ENCODE data around the gene NCEH1. TPM values are rescaled to one million over a fixed set of nuclear protein-coding genes. Genes with fewer than 3 reads are reported as not detected.
A peak's percentile ranks its signal among the peaks of the same experiment; 100 is the strongest.

The NCEH1 gene
- total and polyA plus RNA-seq, 4 donors: 1.1 to 32.3 (median 2.5) TPM

- Histone ChIP-seq H3K9ac (ENCODE audit: low read depth in 1 of 2, low read length in 2 of 2) (no peak overlapping the region), H3K4me3 (ENCODE audit: low read depth in 1 of 3, low read length in 3 of 3) (peak overlapping the region in 1 of 3 donors; percentile 77), H3K4me1 (ENCODE audit: control insufficient read depth in 4 of 4, insufficient read depth in 4 of 4, low read length in 3 of 4) (peaks cover 0 to 19% (median 9%) of the 10 kb centered on the region in 4 donors), H3K9me3 (ENCODE audit: control insufficient read depth in 4 of 4, low read length in 3 of 4) (no peaks in the 10 kb centered on the region), H3K27me3 (ENCODE audit: control insufficient read depth in 4 of 4, insufficient read depth in 4 of 4, low read length in 3 of 4) (no peaks in the 10 kb centered on the region), H3K36me3 (ENCODE audit: control insufficient read depth in 4 of 4, insufficient read depth in 3 of 4, low read depth in 1 of 4, low read length in 3 of 4) (peaks cover 0 to 1% (median 0%) of the 10 kb centered on the region in 4 donors), H3K27ac (ENCODE audit: low read depth in 1 of 2, low read length in 2 of 2) (no peak overlapping the region)
- WGBS: 82% methylated on average over 2 of the region's 2 CpGs
- no peak for DNase-seq (ENCODE audit: low spot score)
- no peak for TF ChIP-seq TAF1 (conservative IDR thresholded peaks at IDR 0.05)
These were observed 1.7 kb downstream of the NCEH1 start for GRCh38 chr3:172708921-172709773.

- DNase-seq (ENCODE audit: low spot score): no peak
- TF ChIP-seq RAD21 (IDR thresholded peaks at IDR 0.05) (no peak), ATF3 (IDR thresholded peaks at IDR 0.05) (no peak), YY1 (IDR thresholded peaks at IDR 0.05) (no peak), FOXA1 (IDR thresholded peaks at IDR 0.05) (no peak), MAX (IDR thresholded peaks at IDR 0.05) (no peak), GABPA (IDR thresholded peaks at IDR 0.05 in 1 of 2, conservative IDR thresholded peaks at IDR 0.05 in 1 of 2) (no peak), REST (IDR thresholded peaks at IDR 0.05) (no peak), CTCF (IDR thresholded peaks at IDR 0.05; ENCODE audit: low read depth, low read length, missing input control) (no peak)
- 79% methylated on average over 1 of the region's 1 CpG for WGBS
- no peak overlapping the region for H3K9ac ChIP-seq (ENCODE audit: low read depth in 1 of 2, low read length in 2 of 2)
- H3K4me3 ChIP-seq (ENCODE audit: low read depth in 1 of 3, low read length in 3 of 3): no peak overlapping the region
- H3K27ac ChIP-seq (ENCODE audit: low read depth in 1 of 2, low read length in 2 of 2): no peak overlapping the region
- H3K36me3 ChIP-seq (ENCODE audit: control insufficient read depth in 4 of 4, insufficient read depth in 3 of 4, low read depth in 1 of 4, low read length in 3 of 4): peaks cover 0 to 1% (median 0%) of the 10 kb centered on the region in 4 donors
- H3K4me1 ChIP-seq (ENCODE audit: control insufficient read depth in 4 of 4, insufficient read depth in 4 of 4, low read length in 3 of 4): peaks cover 0 to 19% (median 9%) of the 10 kb centered on the region in 4 donors
- H3K27me3 ChIP-seq (ENCODE audit: control insufficient read depth in 4 of 4, insufficient read depth in 4 of 4, low read length in 3 of 4): no peaks in the 10 kb centered on the region
- H3K9me3 ChIP-seq (ENCODE audit: control insufficient read depth in 4 of 4, low read length in 3 of 4): no peaks in the 10 kb centered on the region
These were observed 2.9 kb downstream of the NCEH1 start for GRCh38 chr3:172707967-172708366.

- WGBS: 87% methylated on average over 2 of the region's 2 CpGs
- no peak for DNase-seq (ENCODE audit: low spot score)
- Histone ChIP-seq H3K9ac (ENCODE audit: low read depth in 1 of 2, low read length in 2 of 2) (no peak overlapping the region), H3K27ac (ENCODE audit: low read depth in 1 of 2, low read length in 2 of 2) (no peak overlapping the region), H3K4me1 (ENCODE audit: control insufficient read depth in 4 of 4, insufficient read depth in 4 of 4, low read length in 3 of 4) (peaks cover 0 to 19% (median 9%) of the 10 kb centered on the region in 4 donors), H3K36me3 (ENCODE audit: control insufficient read depth in 4 of 4, insufficient read depth in 3 of 4, low read depth in 1 of 4, low read length in 3 of 4) (peaks cover 0 to 1% (median 0%) of the 10 kb centered on the region in 4 donors), H3K9me3 (ENCODE audit: control insufficient read depth in 4 of 4, low read length in 3 of 4) (no peaks in the 10 kb centered on the region), H3K4me3 (ENCODE audit: low read depth in 1 of 3, low read length in 3 of 3) (no peak overlapping the region), H3K27me3 (ENCODE audit: control insufficient read depth in 4 of 4, insufficient read depth in 4 of 4, low read length in 3 of 4) (no peaks in the 10 kb centered on the region)
- no peak for TF ChIP-seq HNF4G (IDR thresholded peaks at IDR 0.05)
- no peak for TF ChIP-seq MAX (IDR thresholded peaks at IDR 0.05)
- TF ChIP-seq CTCF (IDR thresholded peaks at IDR 0.05; ENCODE audit: low read depth, low read length, missing input control): no peak
- TF ChIP-seq FOXA1 (IDR thresholded peaks at IDR 0.05): no peak
- no peak for TF ChIP-seq GABPA (IDR thresholded peaks at IDR 0.05 in 1 of 2, conservative IDR thresholded peaks at IDR 0.05 in 1 of 2)
- TF ChIP-seq ZBTB33 (IDR thresholded peaks at IDR 0.05): no peak
- TF ChIP-seq YY1 (IDR thresholded peaks at IDR 0.05): no peak
- no peak for TF ChIP-seq HNF4A (conservative IDR thresholded peaks at IDR 0.05)
- no peak for TF ChIP-seq JUND (IDR thresholded peaks at IDR 0.05)
These were observed 3.8 kb downstream of the NCEH1 start for GRCh38 chr3:172707030-172707429.

Data from liver (tissue), 9 donors.